GM19463 (cell line): ENCODE data around the gene CYFIP2.
"Not testable (repeated sequence)": the region's sequence is repeated elsewhere in the genome, so short reads cannot be mapped to it uniquely, and the experiment has no call there.

Source experiments
- ATAC-seq: cut with Tn5 transposase; IDR thresholded peaks from one replicate; pipeline ENCODE4 v1.9.1; 2021; ENCODE audit warnings: mild to moderate bottlenecking, moderate library complexity; ENCODE audit not compliant: unreplicated experiment

CYFIP2 gene

DNA sequence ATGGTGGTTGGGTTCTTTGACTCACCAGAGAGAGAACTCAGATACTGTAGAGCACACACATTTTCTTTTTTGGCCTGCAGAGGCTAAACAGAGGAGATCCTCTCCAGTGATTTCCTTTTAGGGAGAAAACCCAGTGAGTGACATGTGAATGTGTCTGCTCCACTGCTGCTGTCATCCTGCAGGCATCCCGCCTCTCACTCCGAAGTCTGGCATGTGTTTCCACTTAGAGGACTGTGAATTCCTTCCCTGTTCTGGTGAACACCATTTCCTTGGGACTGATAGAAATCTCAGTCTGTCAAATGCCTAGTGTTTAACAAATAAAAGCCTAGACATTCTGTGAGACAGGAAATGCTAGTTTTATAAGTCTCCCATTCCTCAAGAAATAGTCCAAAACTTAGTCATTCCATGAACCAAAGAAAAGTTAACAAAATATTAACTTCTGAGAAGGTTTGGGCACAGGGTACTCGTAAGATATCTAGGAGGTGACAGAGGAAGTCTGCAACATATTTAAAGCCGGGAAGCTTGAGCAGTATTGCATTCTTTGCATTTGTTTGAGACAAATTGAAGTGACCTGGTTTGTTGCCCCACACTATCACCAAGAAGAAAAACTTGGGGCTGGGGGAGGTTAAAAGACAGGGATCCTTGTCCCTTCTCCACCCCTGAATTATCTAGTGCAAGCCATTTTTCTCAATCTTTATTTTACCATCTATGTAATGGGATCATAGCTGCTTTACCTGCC lies 119.2 kb downstream of the CYFIP2 start:
- ATAC-seq, result no peak

- ATAC-seq, result no peak
These were observed 121.2 kb downstream of the CYFIP2 start for GRCh38 chr5:157387041-157387563.

GRCh38 chr5:157387683-157388093 lies 121.8 kb downstream of the CYFIP2 start:
- no peak for ATAC-seq

DNA sequence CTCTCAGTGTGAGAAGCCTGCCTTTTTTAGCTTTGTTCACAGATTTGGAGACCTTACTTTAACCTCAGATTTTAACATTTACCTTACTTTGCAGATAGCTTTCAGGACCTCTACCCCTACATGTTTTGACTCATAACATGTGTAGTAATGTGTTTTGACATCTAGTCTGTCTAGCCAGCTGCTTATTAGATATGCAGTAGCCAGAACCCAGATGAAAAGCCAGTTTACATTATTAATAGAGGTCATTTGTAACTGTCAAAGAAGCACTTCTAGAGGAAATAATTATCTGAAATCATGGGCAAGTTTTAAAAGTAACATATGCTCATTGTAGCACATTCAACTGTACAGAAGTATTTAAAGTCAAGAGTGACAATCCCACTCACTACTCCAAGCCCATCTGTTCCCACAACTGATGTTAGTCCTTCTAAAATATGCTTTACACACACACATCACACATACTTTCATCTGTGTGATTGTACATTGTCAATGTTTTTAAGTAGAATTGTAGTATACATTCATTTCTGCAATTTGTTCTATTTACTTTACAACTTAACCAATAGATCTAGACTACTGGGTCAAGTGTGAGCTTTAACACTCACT lies 122.3 kb downstream of the CYFIP2 start:
- no peak for ATAC-seq

GRCh38 chr5:157389103-157389502 lies 123.2 kb downstream of the CYFIP2 start:
- no peak for ATAC-seq

DNA sequence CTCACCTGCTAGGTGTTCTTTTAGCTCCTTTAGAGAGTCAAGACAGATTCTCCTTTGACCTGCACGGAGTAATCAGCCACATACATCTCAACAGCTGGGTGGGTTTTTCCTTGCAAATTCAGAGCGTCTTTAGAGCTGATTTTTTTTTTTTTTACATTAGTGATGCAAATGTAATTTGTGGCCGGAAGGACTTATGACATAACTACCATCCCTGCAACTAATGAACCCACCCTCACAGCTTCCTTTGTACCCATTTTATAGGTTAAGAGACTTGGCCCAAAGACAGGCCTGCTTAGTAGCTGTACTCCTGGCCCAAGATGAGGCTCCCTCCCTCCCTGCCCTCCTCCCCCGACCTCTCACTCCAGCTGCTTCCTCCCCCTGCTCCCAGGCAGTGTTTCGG lies 124.2 kb downstream of the CYFIP2 start:
- ATAC-seq, result no peak

GRCh38 chr5:157390551-157391297 lies 124.8 kb downstream of the CYFIP2 start:
- no peak for ATAC-seq

GRCh38 chr5:157398305-157398704 lies 132.4 kb downstream of the CYFIP2 start:
- ATAC-seq, result no peak

DNA sequence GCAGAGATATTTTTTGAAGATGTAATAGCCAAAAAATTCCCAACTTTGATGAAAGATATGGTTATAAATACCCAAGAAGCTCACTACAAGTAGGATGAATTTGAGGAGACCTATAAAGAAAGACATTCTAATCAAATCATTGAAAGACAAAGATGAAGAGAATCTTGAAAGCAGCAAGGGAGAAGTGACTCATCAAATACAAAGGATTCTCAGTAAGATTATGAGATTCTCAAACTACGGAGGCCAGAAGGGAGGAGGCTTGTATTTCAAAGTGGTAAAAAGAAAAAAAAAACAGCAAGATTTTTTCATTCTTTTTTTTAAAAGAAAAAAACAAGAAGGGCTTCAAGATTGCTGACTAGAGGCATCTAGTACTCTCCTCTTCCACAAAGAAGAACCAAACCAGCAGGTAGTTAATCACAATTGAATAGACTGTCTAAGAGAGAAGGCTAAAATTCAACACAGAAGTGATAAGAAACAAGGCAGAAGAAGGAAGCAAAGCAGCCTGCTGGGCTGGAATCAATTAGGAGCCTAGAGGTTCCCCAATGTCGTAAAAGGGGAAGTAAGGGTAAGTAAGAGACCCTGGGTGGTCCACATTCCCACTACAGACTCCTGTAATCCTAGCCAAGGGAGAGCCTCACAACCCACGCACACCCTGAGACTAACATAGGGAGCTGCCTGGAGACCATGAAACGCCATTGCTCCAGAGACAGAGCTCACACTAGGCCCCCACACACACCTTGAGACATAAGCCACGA lies 135.0 kb downstream of the CYFIP2 start:
- ATAC-seq, result no peak

DNA sequence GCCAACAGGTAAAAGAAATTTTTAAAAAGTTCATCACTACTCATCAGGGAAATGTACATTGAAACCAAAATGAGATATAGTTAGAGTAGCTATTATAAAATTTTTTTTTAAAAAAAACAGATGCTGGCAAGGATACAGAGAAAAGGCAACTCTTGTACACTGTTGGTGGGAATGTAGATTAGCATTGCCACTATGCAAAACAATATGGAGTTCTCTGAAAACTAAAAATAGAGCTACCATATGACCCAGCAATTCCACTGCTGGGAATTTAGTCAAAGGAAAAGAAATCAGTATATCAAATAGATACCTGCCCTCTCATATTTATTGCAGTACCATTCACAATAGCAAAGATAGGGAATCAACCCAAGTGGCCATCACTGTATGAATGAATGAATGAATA lies 149.9 kb downstream of the CYFIP2 start:
- no peak for ATAC-seq

DNA sequence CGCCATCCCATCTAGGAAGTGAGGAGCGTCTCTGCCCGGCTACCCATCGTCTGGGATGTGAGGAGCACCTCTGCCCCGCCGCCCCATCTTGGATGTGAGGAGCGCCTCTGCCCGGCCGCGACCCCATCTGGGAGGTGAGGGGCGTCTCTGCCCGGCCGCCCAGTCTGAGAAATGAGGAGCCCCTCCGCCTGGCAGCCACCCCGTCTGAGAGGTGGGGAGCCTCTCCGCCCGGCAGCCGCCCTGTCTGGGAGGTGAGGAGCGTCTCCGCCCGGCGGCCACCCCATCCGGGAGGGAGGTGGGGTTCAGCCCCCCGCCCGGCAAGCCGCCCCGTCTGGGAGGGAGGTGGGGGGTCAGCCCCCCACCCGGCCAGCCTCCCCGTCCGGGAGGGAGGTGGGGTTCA lies 153.6 kb downstream of the CYFIP2 start:
- ATAC-seq, result not testable (repeated sequence)

GRCh38 chr5:157429920-157430319 lies 164.0 kb downstream of the CYFIP2 start:
- not testable (repeated sequence) for ATAC-seq

DNA sequence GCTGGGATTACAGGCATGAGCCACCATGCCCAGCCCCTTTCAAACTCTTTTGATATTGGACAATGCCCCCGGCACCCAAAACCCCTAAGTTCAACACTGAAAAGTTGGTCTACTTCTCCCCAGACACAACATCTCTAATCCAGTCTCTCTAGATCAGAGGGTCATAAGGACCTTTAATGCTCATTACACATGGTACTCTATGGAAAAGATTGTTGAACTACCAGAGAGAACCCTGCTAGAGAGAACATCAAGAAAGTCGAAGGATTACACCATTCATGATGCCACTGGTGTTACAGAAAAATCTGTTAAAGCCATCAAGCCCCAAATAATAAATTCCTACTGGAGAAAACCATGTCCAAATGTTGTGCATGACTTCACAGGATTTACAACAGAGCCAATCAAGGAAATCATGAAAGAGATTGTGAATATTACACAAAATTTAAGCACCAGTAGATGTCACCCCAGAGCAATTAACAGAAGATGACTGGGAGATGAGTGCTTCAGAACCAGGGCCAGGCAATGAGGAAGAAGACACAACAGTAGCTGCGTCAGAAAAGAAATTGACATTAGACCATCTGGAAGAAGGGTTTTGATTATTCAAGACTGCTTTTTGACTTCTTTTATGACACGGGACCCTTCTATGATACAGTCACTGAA lies 165.7 kb downstream of the CYFIP2 start:
- ATAC-seq, result peak; percentile 65

- no peak for ATAC-seq
These were observed 168.2 kb downstream of the CYFIP2 start for GRCh38 chr5:157434096-157434495.

- no peak for ATAC-seq
These were observed 177.2 kb downstream of the CYFIP2 start for GRCh38 chr5:157443041-157443549.

DNA sequence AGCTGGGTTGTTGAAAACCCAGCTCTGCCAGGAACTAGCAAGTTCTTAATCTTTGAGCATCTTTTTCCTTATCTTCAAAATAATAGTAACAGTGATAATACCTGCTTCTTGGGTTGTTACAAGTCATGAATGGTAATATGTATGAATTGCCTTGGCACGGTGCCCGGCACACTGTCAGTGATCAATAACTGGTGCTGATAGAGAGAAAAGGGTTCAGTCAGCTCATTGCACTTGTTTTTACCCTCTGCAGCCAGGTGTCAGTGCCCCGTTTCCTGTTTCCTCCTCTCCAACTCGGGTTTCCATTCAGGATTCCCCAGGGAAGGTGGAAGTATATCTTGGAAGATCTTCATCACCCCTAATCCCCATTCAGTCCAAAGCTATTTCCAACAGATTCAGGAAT lies 178.3 kb downstream of the CYFIP2 start:
- no peak for ATAC-seq
